22Rv1 (cell line): Measurements from ENCODE around the gene DOK3.

Experiments used
- CTCF ChIP-seq: fragments of 450-650 bp; IDR thresholded peaks from 2 replicates; pipeline ENCODE4 v1.5.1; 2017; ENCODE audit warnings: mild to moderate bottlenecking
- ZFX ChIP-seq: fragments of 450-650 bp; IDR thresholded peaks from 2 replicates; pipeline ENCODE4 v1.6.1; 2017; ENCODE audit warnings: antibody characterized with exemption, borderline replicate concordance

GRCh38 chr5:177487144-177487543 lies 22.5 kb downstream of the DOK3 start:
- TF ChIP-seq CTCF: no peak
- TF ChIP-seq ZFX: no peak
